Effector CD8-positive, alpha-beta T cell (primary cell): ENCODE data around the gene PPP2R5E.
"Not testable (repeated sequence)": the region's sequence is repeated elsewhere in the genome, so short reads cannot be mapped to it uniquely, and the experiment has no call there.

Experiments
- DNase-seq: peaks from one replicate; lab custom pipeline; 2025; lab: John Stamatoyannopoulos, UW

PPP2R5E gene

DNA sequence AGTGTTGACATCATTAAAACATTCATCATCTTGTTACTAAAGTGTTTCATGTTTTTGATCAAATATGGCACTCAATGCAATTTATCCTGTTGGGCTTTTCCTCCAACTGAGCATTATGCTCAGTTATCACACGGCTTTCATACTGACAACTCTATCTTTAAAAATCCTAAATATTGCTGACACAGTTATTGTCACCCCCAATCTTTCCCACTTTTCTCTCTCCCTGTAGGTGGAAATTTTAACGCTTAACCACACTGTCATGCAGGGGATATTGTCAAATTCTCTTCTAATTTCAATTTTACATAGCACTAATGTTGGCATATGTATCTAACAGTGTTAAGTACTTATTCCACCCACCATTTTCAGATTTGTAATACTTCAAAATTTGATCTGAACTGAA is 164.7 kb downstream of the PPP2R5E start:
- DNase-seq, result no peak

DNA sequence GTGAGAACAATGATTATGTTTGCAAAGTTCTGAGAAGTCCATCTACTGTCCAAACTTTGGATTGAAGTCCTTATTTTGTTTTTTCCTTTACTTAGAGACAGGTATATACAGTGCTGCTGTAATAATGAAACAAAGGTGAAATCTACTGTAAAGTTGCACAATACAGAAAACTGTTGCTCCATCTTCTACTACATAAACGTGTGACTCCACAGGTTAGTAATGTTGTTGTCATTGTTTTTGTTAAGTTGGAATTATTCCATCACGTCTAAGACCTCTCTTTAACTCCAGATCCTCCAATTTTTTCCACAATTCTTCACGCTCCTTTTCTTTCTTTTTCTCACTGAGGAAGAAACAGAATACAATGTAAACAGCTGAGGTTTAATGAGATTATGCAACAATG is 167.4 kb downstream of the PPP2R5E start:
- no peak for DNase-seq

DNA sequence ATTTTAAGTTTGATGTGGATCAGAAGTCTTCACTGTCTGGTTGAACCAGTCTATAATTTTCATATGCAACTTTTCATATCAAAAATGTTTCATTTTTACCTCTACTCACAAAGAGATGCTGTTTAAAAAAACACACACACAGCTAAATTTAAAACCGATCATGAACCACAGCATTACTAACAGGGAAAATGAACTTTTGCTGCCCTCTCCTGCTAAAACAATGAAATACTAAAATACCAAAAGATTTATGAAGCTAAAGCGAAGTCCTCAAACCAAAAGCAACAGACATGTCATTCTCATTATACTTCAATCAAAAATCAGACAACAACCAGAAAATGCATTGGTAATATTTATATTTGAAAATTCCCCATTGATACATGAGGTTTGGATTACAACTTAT is 171.6 kb downstream of the PPP2R5E start:
- not testable (repeated sequence) for DNase-seq

DNA sequence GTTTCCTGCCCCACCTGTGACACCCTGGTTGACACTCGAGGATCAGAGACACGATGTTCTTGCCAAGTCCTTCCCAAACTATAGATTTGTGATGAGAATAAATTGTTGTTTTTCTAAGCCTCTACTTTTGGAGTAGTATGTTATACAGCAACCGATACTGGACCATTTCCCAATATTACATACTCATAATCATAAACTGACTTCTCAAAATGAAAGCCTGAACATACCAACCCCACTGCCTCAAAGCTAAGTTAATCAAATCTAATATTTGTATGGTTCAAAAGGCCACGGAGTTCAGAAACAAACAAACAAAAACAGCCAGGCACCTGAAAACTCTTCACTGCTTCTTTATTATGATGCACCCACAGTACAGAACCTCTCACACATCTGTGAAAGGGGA is 172.1 kb downstream of the PPP2R5E start:
- no peak for DNase-seq

DNA sequence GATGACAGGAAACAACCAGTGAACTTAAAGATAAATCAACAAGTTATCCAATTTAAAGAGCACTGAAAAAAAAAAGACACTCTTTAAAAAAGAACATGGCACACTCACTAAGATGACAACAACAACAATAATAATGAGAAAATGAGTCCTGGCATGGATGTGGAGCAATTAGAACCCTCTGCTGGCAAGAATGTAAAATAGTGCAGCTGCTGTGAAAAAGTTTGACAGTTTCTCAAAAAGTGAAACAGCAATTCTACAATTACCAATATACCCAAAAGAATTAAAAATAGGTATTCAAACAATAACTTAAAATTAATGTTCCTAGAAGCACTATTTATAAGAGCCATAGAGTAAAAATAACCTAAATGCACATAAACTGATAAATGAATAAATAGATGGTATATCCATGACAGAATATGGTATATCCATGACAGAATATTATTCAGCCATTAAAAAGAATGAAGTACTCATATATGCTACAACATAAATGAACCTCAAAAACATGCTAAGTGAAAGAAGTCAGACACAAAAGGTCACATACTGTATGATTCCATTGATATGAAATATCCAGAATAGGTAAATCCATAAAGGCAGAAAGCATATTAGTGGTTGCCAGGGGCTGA is 175.3 kb downstream of the PPP2R5E start:
- no peak for DNase-seq

DNA sequence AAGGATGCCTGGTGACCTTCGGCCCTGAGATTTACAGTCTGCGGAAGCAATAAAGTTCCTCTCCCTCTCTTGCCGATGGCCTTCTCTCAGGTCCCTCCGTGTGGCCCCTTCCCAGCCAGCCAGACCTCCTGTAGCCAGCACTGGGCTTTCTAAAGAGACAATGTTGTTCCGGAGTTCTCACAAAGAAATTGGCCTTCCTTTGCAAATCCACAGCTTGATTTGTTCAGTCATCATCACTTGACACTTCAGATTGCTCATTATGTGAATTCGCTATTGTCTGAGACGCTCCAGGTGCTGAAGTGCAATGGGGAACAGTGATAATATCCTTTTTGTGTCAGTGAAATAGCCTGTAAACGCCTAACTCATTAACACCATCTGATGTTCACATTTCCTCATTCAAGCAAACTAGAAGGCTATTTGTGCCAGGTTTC is 180.8 kb downstream of the PPP2R5E start:
- DNase-seq, result no peak

DNA sequence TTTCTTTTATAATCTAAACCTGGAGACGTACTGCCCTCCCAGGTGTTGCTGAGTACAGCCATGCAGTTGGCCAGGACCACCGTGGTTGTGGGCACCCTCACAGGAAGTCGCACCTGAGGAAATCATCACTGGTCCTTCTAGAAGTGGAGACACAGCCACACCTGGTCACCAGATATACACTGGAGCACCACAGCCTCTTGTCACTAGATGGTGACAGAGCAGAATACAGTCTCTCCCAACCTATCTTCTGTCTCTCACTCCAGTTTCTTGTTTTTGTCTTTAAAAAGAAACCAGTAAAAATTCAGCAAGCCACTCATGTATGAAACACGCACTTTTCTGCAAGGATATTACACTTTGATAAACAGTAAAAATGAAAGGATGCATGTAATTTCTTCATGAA is 181.4 kb downstream of the PPP2R5E start:
- no peak for DNase-seq

DNA sequence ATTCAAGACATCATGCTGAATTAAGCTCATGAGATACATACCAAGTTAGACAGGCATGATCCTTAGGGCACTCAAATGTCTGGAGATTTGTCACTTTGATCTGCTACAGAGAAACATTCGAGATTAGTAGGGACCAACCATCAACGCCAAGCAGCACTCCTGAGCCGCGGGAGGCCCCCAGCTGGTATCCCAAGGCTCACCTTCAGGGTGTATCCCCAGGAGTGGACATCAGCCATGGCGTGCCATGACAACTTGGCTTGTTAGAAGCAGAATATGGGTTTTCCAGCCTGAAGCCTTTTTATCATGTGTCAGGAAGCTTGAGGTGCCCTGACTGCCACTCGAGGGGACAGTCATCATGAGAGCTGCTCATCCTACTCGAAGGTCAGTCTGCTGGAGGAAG is 185.3 kb downstream of the PPP2R5E start:
- DNase-seq, result no peak

DNA sequence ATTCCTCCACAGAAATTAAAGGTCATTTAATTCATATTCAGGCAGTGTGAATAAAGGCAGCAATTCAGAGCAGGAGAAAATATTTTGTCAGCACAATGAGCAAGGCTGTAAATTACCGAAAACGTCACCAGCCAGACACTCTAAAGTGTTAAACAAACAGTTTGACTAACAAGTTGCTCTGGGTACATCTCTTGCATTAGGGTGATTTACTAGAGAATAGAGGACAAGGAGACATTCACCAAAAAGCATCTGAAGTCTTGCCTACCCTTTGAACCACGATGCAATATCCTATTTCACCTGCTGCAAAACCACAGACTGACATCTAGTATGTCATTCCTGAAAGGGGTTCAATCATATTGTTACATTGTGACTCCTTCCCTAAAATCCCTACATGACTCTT is 197.4 kb downstream of the PPP2R5E start:
- DNase-seq, result no peak

DNA sequence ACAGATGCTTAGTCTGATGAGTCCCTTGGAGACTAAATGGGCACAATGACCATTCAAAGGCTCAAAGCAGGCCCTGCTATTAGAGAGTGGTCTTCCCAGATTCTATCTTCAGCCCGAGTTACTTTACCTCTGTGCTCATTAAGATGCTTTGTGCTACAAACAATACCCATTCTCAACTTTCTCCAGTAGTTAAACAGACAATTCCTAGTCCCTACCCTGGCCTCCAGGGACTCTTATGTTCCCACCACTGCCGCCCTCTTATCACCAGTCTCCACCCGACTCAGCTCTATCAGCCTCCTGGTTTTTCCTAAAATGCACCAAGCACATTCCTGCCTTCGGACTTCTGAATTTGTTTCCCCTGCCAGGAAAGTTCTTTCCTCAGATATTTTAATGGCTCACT is 198.8 kb downstream of the PPP2R5E start:
- DNase-seq, result no peak

DNA sequence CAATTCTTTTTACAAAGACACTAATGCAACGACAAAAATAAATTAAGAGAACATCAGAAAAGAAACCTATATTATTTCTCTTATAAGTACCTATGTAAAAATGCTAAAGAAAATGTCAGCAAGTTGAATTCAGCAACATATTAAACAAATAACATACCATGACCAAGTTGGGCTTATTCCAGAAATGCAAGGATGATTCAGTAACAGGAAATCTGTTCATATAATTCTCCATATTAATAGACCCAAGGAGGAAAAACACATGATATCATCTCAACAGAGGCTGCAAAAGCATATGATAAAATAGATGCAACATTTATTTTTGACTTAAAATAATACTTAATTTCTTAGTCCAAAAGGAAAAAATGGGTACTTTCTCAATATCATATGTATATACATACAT is 199.3 kb downstream of the PPP2R5E start:
- no peak for DNase-seq

DNA sequence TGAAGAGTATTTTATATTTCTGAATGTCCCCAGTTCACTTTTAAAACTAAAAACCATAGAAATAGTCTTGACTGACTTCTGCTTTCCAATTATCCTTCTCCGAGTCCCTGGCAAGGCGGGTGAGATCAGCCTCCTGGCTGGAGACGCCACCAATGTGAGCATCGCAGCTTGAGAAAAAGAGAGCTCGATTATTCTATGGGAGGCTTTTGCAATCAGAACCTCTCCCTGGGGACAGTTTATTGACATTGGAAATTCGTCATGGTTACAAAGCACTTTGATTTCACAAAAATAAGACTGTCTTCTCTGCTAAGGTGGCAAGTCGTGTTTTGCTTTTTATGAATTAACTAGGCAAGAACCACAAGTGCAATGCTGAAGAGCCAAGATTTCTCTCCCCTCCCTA is 200.8 kb downstream of the PPP2R5E start:
- DNase-seq, result no peak

DNA sequence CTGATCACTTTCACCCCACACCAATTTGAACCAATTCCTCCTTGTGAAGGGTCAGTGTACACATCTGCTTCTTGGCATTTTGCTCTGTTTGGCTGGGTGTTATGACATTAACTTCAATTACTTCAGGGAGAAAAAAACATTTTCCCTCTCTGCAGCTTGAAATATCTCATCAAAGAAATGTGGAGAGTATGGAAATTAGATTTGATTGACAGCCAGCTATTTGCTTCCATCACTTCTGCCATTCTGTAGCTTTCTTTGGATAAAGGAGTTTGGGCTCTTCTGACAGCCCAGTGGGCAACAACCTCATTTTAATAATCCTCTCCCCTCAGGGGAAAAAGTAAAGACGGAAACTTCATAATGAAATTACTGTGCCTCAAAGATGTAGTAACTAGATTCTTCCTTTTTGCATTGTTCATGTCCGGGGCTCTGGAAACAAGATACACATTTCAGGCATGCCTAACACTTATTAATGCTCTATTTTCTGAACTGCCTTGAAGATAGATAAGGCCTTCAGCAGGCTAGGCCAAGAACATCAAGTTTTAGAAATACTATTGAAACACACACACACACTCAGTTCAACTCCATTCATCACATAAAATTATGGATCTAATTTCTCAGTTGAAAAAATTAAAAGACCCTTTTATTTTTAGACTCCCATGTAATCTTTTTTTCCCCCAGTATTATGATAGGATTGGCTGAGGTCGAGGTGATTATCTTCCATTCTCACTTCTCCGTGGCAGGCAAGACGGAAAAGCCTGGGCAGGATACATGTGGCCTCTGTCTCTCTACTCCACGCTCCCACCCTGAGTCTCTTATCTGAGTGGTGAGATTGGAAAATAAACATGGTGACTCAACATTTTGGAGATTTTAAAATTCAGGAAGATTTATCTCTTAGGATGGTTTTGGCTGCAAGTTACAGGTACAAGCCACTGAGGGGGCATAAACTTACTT is 214.1 kb downstream of the PPP2R5E start:
- DNase-seq, result no peak

DNA sequence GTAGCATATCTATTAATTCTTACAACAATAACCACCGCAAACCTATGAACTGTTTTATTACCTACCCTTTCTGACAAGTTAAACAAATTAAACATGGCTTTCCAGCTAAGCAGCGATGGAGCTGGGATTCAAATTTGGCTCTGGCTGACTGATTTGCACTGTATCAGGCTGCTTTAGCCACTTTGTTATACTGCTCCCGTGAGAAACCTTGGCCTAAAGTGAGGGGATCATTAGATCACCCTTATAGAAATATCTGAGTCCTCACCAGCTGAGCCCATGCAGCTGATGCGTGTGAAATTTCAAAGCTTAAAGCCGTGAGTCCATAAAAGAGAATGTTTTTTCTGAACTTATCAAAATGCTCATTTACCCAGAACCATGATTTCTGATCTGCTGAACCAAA is 216.3 kb downstream of the PPP2R5E start:
- DNase-seq, result no peak

DNA sequence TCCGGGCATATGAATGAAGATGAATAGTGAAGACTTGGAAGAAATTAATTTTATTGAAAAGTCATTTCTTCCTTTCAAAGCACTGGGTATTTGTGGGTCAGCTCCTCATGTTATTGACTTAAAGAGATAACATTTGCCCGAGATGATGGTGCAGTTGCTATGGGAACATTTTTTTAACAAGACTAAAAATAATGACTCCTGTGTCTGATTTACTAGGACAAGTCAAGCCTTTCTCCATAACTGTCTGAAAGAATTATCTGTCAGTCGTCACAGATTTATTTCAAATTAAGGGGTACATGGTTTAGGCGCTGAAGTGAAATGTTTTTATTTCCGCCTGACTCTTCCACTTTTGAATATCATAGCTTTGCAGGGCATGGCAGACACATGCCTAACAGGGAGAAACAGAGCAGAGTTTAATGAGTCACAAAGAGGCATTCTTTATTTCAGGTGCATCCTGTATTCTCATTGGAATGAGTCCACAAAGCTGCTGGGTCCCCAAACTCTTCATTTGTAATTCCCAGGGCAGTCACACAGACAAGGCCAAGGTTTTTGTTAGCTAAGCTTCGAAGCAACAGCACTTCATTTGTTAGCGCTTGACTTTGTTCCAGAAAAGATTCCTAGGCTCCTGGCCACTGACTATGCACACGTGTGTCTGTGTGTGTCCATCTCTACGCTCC is 220.1 kb downstream of the PPP2R5E start:
- DNase-seq, result no peak

DNA sequence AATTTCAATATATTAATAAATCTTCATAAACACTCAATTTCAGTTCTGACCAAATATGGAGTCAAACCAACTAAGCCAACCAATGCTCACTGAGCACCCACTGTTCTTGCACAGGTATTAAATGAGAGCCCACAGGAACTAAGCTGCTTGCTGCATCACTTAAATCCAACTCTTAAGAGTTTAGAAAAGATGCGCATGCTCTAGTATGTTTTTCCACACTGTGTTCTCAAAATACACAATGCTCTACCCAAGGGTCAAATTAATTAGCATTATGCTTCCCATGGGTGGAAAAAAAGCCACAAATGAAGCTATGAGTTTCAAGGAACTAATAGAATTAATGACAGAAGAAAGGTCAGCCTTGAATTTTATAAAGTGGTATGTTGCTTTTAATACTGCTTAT is 220.7 kb downstream of the PPP2R5E start:
- no peak for DNase-seq
